Upper lobe of left lung (tissue), 4 donors: ENCODE results near the gene MAPKBP1.

Source experiments
- EP300 ChIP-seq, 4 donors: sonication (generic); formaldehyde crosslinking; IDR thresholded peaks; one replicate each; pipeline ENCODE4 v1.5.1; 2017; ENCODE audit warnings: antibody characterized with exemption in 4 of 4, control low read depth in 2 of 4
- TF ChIP-seq, protein P1 (sequence below), 6 experiments: fragments of 450-650 bp in 4 of 6; fragments of 200-600 bp in 2 of 6; sonication (generic) in 2 of 6; IDR thresholded peaks; one replicate each; pipeline ENCODE4 v1.5.1; 2016 to 2019; ENCODE audit warnings: antibody characterized with exemption in 6 of 6

DNA sequence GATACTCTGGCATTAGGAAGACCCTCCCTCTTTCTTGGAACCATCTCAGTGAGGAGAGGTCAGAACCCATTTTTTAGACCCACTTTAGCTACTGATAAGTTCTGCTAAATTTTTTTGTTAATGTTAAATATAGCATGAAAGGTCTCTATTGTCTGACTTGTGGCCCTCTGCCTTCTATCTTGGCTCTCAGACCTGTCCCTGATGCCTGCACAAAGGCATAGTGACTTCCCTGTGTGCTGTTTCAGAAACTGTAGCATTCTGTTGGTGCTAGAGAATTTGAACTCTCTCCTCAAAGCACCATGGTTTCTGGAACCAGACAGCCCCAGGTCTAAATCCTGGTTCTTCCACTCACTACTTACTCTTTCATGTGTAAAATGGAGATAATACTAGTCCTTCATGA, 15.4 kb downstream of the MAPKBP1 start:
- TF ChIP-seq, protein P1, sequence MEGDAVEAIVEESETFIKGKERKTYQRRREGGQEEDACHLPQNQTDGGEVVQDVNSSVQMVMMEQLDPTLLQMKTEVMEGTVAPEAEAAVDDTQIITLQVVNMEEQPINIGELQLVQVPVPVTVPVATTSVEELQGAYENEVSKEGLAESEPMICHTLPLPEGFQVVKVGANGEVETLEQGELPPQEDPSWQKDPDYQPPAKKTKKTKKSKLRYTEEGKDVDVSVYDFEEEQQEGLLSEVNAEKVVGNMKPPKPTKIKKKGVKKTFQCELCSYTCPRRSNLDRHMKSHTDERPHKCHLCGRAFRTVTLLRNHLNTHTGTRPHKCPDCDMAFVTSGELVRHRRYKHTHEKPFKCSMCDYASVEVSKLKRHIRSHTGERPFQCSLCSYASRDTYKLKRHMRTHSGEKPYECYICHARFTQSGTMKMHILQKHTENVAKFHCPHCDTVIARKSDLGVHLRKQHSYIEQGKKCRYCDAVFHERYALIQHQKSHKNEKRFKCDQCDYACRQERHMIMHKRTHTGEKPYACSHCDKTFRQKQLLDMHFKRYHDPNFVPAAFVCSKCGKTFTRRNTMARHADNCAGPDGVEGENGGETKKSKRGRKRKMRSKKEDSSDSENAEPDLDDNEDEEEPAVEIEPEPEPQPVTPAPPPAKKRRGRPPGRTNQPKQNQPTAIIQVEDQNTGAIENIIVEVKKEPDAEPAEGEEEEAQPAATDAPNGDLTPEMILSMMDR (IDR thresholded peaks at IDR 0.05) = no peak
- TF ChIP-seq EP300 (IDR thresholded peaks at IDR 0.05) = no peak
